ENCODE results near the gene OR1N2. TPM values are rescaled to one million over a fixed set of nuclear protein-coding genes. Genes with fewer than 3 reads are reported as not detected.
"Not testable (repeated sequence)": the region's sequence is repeated elsewhere in the genome, so short reads cannot be mapped to it uniquely, and the experiment has no call there.

The OR1N2 gene
- total RNA-seq, 1 donor, result not detected

GRCh38 chr9:122561446-122561845 lies 8.5 kb downstream of the OR1N2 start:
- DNase-seq (ENCODE audit: low read depth), result no peak
- no peak for TF ChIP-seq CTCF (IDR thresholded peaks at IDR 0.05; ENCODE audit: insufficient read depth, low read depth, low read length)
- no peak overlapping the region for H3K4me3 ChIP-seq (ENCODE audit: low read depth, low read length)

GRCh38 chr9:122562134-122562760 lies 9.3 kb downstream of the OR1N2 start:
- no peak for DNase-seq (ENCODE audit: low read depth)
- H3K4me3 ChIP-seq (ENCODE audit: low read depth, low read length), result no peak overlapping the region
- TF ChIP-seq CTCF (IDR thresholded peaks at IDR 0.05; ENCODE audit: insufficient read depth, low read depth, low read length), result no peak

GRCh38 chr9:122567901-122568300 lies 15.0 kb downstream of the OR1N2 start:
- no peak for DNase-seq (ENCODE audit: low read depth)
- H3K4me3 ChIP-seq (ENCODE audit: low read depth, low read length), result no peak overlapping the region
- TF ChIP-seq CTCF (IDR thresholded peaks at IDR 0.05; ENCODE audit: insufficient read depth, low read depth, low read length), result no peak

- no peak for DNase-seq (ENCODE audit: low read depth)
These were observed 19.5 kb downstream of the OR1N2 start for GRCh38 chr9:122572456-122572855.

GRCh38 chr9:122579874-122580273 lies 27.0 kb downstream of the OR1N2 start:
- TF ChIP-seq CTCF (IDR thresholded peaks at IDR 0.05; ENCODE audit: insufficient read depth, low read depth, low read length), result no peak
- no peak overlapping the region for H3K4me3 ChIP-seq (ENCODE audit: low read depth, low read length)

More at GRCh38 chr9:122572456-122572855, 19.5 kb downstream of the OR1N2 start:
- no peak for TF ChIP-seq CTCF (IDR thresholded peaks at IDR 0.05; ENCODE audit: insufficient read depth, low read depth, low read length)
- no peak overlapping the region for H3K4me3 ChIP-seq (ENCODE audit: low read depth, low read length)

GRCh38 chr9:122580360-122580759 lies 27.4 kb downstream of the OR1N2 start:
- DNase-seq (ENCODE audit: low read depth), result peak; percentile 44
- no peak for TF ChIP-seq CTCF (IDR thresholded peaks at IDR 0.05; ENCODE audit: insufficient read depth, low read depth, low read length)
- H3K4me3 ChIP-seq (ENCODE audit: low read depth, low read length), result no peak overlapping the region

More at GRCh38 chr9:122579874-122580273, 27.0 kb downstream of the OR1N2 start:
- no peak for DNase-seq (ENCODE audit: low read depth)

GRCh38 chr9:122583284-122583683 lies 30.4 kb downstream of the OR1N2 start, which contains the start of gene OR1L8:
Gene OR1L8, minus strand, starts transcription at chr9:122583384. Its CDS starts 14,907 bp downstream, at chr9:122568477.
- not testable (repeated sequence) for DNase-seq (ENCODE audit: low read depth); H3K4me3 ChIP-seq (ENCODE audit: low read depth, low read length)

Other genes starting within 250 kb of the OR1N2 start
- gene PTGS1, start 182.1 kb upstream of the OR1N2 start, total RNA-seq, result 10.4 and 32.9 TPM in 2 replicates
- not detected in 2 replicates for gene OR1J1, start 75.2 kb upstream of the OR1N2 start, total RNA-seq
- 0.32 and 0.43 TPM in 2 replicates for gene OR1J2, start 42.3 kb upstream of the OR1N2 start, total RNA-seq
- gene OR1J4, start 34.0 kb upstream of the OR1N2 start, total RNA-seq, result not detected in 2 replicates
- gene OR1N1, start 25.8 kb upstream of the OR1N2 start, total RNA-seq, result not detected in 2 replicates
- not detected in 2 replicates for gene OR1L8, start 30.3 kb downstream of the OR1N2 start, total RNA-seq
- gene OR1Q1, start 61.6 kb downstream of the OR1N2 start, total RNA-seq, result not detected in 2 replicates
- not detected in 2 replicates for gene OR1B1, start 104.5 kb downstream of the OR1N2 start, total RNA-seq
- not detected in 2 replicates for gene OR1L1, start 108.6 kb downstream of the OR1N2 start, total RNA-seq
- gene OR1L3, start 122.0 kb downstream of the OR1N2 start, total RNA-seq, result not detected in 2 replicates
- not detected in 2 replicates for gene OR1L4, start 170.9 kb downstream of the OR1N2 start, total RNA-seq
- gene OR1L6, start 189.2 kb downstream of the OR1N2 start, total RNA-seq, result not detected in 2 replicates
- gene OR5C1, start 235.8 kb downstream of the OR1N2 start, total RNA-seq, result not detected in 2 replicates
- not detected in 2 replicates for gene OR1K1, start 247.0 kb downstream of the OR1N2 start, total RNA-seq